Measurements from ENCODE around the gene HIRIP3. TPM values are rescaled to one million over a fixed set of nuclear protein-coding genes. Genes with fewer than 3 reads are reported as not detected.

The HIRIP3 gene
- polyA plus RNA-seq, 2 of the 4 experiments (the other 2 are of a cell fraction): 11.5 to 16.7 TPM

DNA sequence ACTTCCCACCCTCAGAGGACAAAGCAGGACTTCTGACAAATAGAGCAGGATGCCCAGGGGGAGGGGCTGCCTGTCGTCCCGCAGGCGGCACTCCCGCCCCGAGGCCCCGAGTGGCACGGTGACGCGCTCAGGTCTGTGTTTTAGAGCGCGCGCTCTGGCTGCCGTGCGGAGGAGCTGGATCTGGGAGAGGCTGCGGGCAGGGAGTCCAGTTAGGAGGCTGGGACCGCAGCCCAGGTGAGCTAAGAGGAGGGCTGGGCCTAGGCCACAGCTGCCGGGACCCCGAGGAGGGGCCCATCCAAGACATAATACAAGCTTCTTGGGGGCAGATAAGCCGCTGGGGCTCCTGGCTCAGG, 9.0 kb upstream of the HIRIP3 start:
- no peak overlapping the region for H3K4me3 ChIP-seq
- H3K9me3 ChIP-seq: no peaks in the 10 kb centered on the region
- ATAC-seq: peak; percentile 1 to 5; a peak in 1 of 6 replicates
- no peak for FAIRE-seq
- no peak overlapping the region for H3K4me2 ChIP-seq
- peak overlapping the region in 1 of 2 experiments; percentile 38; a peak in 1 of 6 replicates for H3K27ac ChIP-seq
- H3K4me1 ChIP-seq: peaks cover 9% of the 10 kb centered on the region; the same call in 2 of the 3 replicates
- no peak for DNase-seq (ENCODE audit: low read depth in 1 of 2, low spot score in 1 of 2)
- POLR2A ChIA-PET: interaction anchor here (2.0 kb wide), 1 partner anchor 60 kb away, joined by 7 read pairs; no protein-coding TSS in a partner anchor
- 86% methylated on average over 13 of the region's 19 CpGs for WGBS (ENCODE audit: missing lambda C conversion rate)
- TF ChIP-seq, protein P1, sequence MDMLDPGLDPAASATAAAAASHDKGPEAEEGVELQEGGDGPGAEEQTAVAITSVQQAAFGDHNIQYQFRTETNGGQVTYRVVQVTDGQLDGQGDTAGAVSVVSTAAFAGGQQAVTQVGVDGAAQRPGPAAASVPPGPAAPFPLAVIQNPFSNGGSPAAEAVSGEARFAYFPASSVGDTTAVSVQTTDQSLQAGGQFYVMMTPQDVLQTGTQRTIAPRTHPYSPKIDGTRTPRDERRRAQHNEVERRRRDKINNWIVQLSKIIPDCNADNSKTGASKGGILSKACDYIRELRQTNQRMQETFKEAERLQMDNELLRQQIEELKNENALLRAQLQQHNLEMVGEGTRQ (IDR thresholded peaks at IDR 0.05): no peak
- no peak for TF ChIP-seq FOSL2 (IDR thresholded peaks at IDR 0.05)
- TF ChIP-seq FOSL2 (CRISPR knock-in tag; IDR thresholded peaks at IDR 0.05): no peak
- TF ChIP-seq JUNB (IDR thresholded peaks at IDR 0.05): no peak
- no peak for TF ChIP-seq RAD21 (conservative IDR thresholded peaks at IDR 0.05 in 1 of 2, IDR thresholded peaks at IDR 0.05 in 1 of 2)
- no peak for TF ChIP-seq RARB (CRISPR knock-in tag; IDR thresholded peaks at IDR 0.05)
- TF ChIP-seq RCOR1 (IDR thresholded peaks at IDR 0.05; ENCODE audit: low read depth, low read length): no peak
- TF ChIP-seq, protein P2, sequence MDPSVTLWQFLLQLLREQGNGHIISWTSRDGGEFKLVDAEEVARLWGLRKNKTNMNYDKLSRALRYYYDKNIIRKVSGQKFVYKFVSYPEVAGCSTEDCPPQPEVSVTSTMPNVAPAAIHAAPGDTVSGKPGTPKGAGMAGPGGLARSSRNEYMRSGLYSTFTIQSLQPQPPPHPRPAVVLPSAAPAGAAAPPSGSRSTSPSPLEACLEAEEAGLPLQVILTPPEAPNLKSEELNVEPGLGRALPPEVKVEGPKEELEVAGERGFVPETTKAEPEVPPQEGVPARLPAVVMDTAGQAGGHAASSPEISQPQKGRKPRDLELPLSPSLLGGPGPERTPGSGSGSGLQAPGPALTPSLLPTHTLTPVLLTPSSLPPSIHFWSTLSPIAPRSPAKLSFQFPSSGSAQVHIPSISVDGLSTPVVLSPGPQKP (IDR thresholded peaks at IDR 0.05; ENCODE audit: low read depth, low read length): no peak
- TF ChIP-seq NFE2L2 (conservative IDR thresholded peaks at IDR 0.05; ENCODE audit: low read length): no peak
- CTCF ChIA-PET: interaction anchor here (0.6 to 3.8 kb wide), 26 partner anchors 9 to 313 kb away, joined by 3 to 41 read pairs (median 6); partner anchors contain the start of genes ASPHD1, C16orf92, CDIPT and HIRIP3

DNA sequence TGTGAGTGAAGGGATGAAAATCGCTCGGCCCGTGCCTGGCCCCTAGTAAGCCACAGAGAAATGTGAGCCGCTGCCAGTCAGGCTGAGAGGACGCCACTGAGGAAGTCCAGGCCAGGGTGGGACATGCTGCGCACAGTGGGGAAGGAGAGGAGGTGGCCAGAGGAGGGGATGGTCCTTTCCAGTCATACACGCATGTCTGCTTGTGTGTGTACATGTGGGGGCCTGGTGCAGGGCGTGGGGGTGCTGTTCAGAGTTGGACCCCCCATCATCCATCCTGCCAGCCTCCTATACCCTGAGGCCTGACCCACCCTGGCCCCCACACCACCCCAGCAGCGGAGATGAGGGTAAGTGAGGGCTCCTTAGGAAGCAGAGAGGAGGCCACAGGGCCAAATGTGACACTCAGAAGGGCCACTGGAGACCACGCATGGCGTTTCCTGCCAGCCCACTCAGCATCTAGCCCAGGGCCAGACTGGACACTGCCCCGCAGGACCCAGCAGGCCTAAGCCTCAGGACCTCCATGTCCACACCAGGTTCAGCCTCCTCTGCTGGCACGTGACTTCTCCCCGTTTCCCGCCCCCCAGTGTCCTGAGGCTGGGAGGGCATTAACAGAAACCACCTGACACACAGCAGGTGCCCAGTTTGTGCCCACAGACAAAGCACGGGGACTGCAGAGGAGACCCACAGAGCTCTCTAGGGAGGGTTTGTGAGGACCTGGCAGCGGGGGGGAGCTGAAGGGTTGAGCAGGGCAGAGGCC, 8.4 kb upstream of the HIRIP3 start:
- WGBS (ENCODE audit: missing lambda C conversion rate): 92% methylated on average over 14 of the region's 17 CpGs

More for the DNA sequence above, 8.4 kb upstream of the HIRIP3 start:
- DNase-seq (ENCODE audit: low read depth in 1 of 2, low spot score in 1 of 2) (no peak), FAIRE-seq (no peak), ATAC-seq (no peak)
- Histone ChIP-seq H3K4me1 (peaks cover 9% of the 10 kb centered on the region; the same call in 2 of the 3 replicates), H3K27ac (no peak overlapping the region), H3K9me3 (no peaks in the 10 kb centered on the region), H3K4me2 (no peak overlapping the region), H3K4me3 (no peak overlapping the region)
- ChIA-PET POLR2A (no interaction called here), CTCF (interaction anchor here (0.6 to 3.8 kb wide), 22 partner anchors 9 to 313 kb away, joined by 3 to 41 read pairs (median 6); partner anchors contain the start of genes ASPHD1, C16orf92, CDIPT and HIRIP3)
- TF ChIP-seq BHLHE40 (IDR thresholded peaks at IDR 0.05; ENCODE audit: low read depth, low read length) (no peak), TFCP2L1 (CRISPR knock-in tag; IDR thresholded peaks at IDR 0.05) (no peak), HOXA7 (CRISPR knock-in tag; IDR thresholded peaks at IDR 0.05) (no peak), CBX2 (IDR thresholded peaks at IDR 0.05; ENCODE audit: borderline replicate concordance, low read depth) (no peak), SMC3 (IDR thresholded peaks at IDR 0.05) (no peak), MAFK (IDR thresholded peaks at IDR 0.05; ENCODE audit: partially characterized antibody) (no peak), HOXB5 (CRISPR knock-in tag; IDR thresholded peaks at IDR 0.05) (no peak), RNF2 (IDR thresholded peaks at IDR 0.05; ENCODE audit: borderline replicate concordance, low read depth) (no peak), NPAS2 (CRISPR knock-in tag; IDR thresholded peaks at IDR 0.05; ENCODE audit: borderline replicate concordance) (no peak), RFX5 (IDR thresholded peaks at IDR 0.05) (no peak)
- TF ChIP-seq, protein P2 (IDR thresholded peaks at IDR 0.05; ENCODE audit: low read depth, low read length): no peak
- TF ChIP-seq, protein P3, sequence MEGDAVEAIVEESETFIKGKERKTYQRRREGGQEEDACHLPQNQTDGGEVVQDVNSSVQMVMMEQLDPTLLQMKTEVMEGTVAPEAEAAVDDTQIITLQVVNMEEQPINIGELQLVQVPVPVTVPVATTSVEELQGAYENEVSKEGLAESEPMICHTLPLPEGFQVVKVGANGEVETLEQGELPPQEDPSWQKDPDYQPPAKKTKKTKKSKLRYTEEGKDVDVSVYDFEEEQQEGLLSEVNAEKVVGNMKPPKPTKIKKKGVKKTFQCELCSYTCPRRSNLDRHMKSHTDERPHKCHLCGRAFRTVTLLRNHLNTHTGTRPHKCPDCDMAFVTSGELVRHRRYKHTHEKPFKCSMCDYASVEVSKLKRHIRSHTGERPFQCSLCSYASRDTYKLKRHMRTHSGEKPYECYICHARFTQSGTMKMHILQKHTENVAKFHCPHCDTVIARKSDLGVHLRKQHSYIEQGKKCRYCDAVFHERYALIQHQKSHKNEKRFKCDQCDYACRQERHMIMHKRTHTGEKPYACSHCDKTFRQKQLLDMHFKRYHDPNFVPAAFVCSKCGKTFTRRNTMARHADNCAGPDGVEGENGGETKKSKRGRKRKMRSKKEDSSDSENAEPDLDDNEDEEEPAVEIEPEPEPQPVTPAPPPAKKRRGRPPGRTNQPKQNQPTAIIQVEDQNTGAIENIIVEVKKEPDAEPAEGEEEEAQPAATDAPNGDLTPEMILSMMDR (IDR thresholded peaks at IDR 0.05): no peak
